Stimulated activated CD4-positive, alpha-beta T cell treated with anti-CD3 and anti-CD28 coated beads, TNF-alpha, amount 100 ng/mL, for 48 hours (primary cell): ENCODE measurements around the gene CTNNA1.

Experiments used
- DNase-seq, 3 donors: peaks; one replicate each; pipeline ENCODE4 v3.0.0-alpha.2; 2020; ENCODE audit warnings: low read depth in 3 of 3

Gene CTNNA1

GRCh38 chr5:138932171-138932810 lies 179.1 kb downstream of the CTNNA1 start:
- no peak for DNase-seq

- no peak for DNase-seq
These were observed 180.5 kb downstream of the CTNNA1 start for GRCh38 chr5:138933522-138934290.

GRCh38 chr5:138934971-138935370 lies 181.7 kb downstream of the CTNNA1 start:
- DNase-seq: no peak

- no peak for DNase-seq
These were observed 182.2 kb downstream of the CTNNA1 start for GRCh38 chr5:138935466-138935865.

- DNase-seq: no peak
These were observed 183.2 kb downstream of the CTNNA1 start for GRCh38 chr5:138936225-138936967.

- no peak for DNase-seq
These were observed 183.7 kb downstream of the CTNNA1 start for GRCh38 chr5:138936968-138937345.

GRCh38 chr5:138937392-138938387 lies 184.5 kb downstream of the CTNNA1 start:
- no peak for DNase-seq

- no peak for DNase-seq
These were observed 185.3 kb downstream of the CTNNA1 start for GRCh38 chr5:138938526-138938925.

GRCh38 chr5:138942066-138942465 lies 188.8 kb downstream of the CTNNA1 start:
- DNase-seq: no peak

GRCh38 chr5:138942861-138943260 lies 189.6 kb downstream of the CTNNA1 start:
- DNase-seq: no peak

GRCh38 chr5:138943599-138944173 lies 190.5 kb downstream of the CTNNA1 start:
- no peak for DNase-seq

GRCh38 chr5:138944527-138945322 lies 191.5 kb downstream of the CTNNA1 start:
- no peak for DNase-seq

GRCh38 chr5:138945421-138946240 lies 192.4 kb downstream of the CTNNA1 start:
- DNase-seq: no peak

GRCh38 chr5:138946241-138946623 lies 193.0 kb downstream of the CTNNA1 start:
- no peak for DNase-seq

GRCh38 chr5:138946831-138947560 lies 193.8 kb downstream of the CTNNA1 start:
- DNase-seq: no peak

- no peak for DNase-seq
These were observed 194.6 kb downstream of the CTNNA1 start for GRCh38 chr5:138947780-138948179.

GRCh38 chr5:138948471-138949222 lies 195.4 kb downstream of the CTNNA1 start:
- DNase-seq: no peak

- no peak for DNase-seq
These were observed 196.0 kb downstream of the CTNNA1 start for GRCh38 chr5:138949223-138949574.
